IPS-15b (cell line): ENCODE data around the gene GATAD2B.
"Not testable (repeated sequence)": the region's sequence is repeated elsewhere in the genome, so short reads cannot be mapped to it uniquely, and the experiment has no call there.

Source experiments
- H3K27me3 ChIP-seq: one replicate; pipeline ENCODE4 v1.6.1; 2013; ENCODE audit warnings: low read length; ENCODE audit not compliant: control insufficient read depth, insufficient read depth
- H3K36me3 ChIP-seq: one replicate; pipeline ENCODE4 v1.6.1; 2013; ENCODE audit warnings: low read length; ENCODE audit not compliant: control insufficient read depth, insufficient read depth
- H3K4me1 ChIP-seq: one replicate; pipeline ENCODE4 v1.6.1; 2013; ENCODE audit warnings: mild to moderate bottlenecking, low read length; ENCODE audit not compliant: control insufficient read depth, insufficient read depth
- H3K4me3 ChIP-seq: one replicate; pipeline ENCODE4 v1.5.1; 2013; ENCODE audit warnings: low read depth, low read length
- H3K9ac ChIP-seq: one replicate; pipeline ENCODE4 v1.6.1; 2013; ENCODE audit warnings: low read depth, mild to moderate bottlenecking, low read length
- H3K9me3 ChIP-seq: one replicate; pipeline ENCODE4 v1.6.1; 2013; ENCODE audit warnings: mild to moderate bottlenecking, low read length; ENCODE audit not compliant: control insufficient read depth, insufficient read depth

The GATAD2B gene

DNA sequence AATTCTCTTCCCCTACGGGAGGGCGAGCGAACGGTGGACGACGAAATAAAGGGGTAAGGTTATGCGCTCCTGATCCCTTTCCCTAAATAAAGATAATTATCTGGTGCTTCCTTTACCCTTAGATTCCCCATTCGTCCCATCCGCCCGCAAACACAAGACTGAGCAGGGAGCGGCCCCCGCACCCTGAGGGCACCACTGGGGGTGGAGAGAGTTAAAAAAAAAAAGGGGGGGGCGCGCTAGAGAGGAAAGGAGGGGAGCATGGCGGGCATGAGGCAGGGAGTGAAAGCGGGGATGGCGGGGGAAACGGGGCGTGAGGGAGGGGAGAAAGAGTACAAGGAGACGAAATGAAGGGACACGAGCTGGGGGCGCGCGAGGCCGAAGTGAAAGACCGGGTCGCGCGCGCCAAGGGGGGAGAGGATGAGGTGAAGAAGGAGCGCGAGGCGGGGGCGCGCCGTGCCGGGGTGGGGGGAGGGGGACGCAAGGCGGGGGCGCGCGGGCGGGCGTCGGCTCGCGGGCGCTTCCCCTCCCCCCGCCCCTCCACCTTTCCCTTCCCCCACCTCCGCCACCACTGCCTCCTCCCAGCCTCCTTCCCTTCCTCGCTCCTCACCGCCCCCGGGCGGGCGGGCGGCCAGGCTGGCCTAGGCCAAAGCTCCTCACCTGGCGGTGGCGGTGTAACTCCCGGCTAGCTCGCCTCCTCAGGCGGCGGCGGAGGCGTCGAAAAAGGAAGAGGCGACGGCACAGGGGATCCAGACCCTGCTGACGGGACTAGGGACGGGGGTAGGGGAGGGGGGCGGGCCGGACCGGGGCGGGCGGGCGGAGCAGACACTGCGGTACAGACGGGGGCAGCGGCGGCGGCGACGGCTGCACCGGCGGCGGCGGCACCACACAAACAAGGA lies 448 bp downstream of the GATAD2B start:
- Histone ChIP-seq H3K36me3 (no peaks in the 10 kb centered on the region), H3K9ac (peak overlapping the region; percentile 50), H3K4me1 (peaks cover 23% of the 10 kb centered on the region), H3K27me3 (no peaks in the 10 kb centered on the region), H3K4me3 (peak overlapping the region; percentile 77), H3K9me3 (no peaks in the 10 kb centered on the region)

DNA sequence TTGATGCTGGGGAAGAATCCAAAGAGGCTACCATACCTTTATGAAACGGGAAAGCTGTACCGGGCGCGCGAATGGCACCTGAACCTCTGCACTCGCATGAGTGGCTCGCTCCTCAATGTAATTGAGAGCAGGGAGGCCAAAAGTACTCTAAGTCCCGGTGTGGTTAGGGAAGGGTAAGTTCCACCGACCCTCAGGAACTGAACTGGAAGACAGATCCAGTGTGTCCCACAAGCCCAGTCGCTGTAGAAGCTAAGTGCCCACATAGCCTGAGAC lies 1.0 kb downstream of the GATAD2B start:
- Histone ChIP-seq H3K4me3 (peak overlapping the region; percentile 77), H3K9me3 (no peaks in the 10 kb centered on the region), H3K9ac (peak overlapping the region; percentile 50), H3K36me3 (no peaks in the 10 kb centered on the region), H3K27me3 (no peaks in the 10 kb centered on the region), H3K4me1 (peaks cover 23% of the 10 kb centered on the region)

DNA sequence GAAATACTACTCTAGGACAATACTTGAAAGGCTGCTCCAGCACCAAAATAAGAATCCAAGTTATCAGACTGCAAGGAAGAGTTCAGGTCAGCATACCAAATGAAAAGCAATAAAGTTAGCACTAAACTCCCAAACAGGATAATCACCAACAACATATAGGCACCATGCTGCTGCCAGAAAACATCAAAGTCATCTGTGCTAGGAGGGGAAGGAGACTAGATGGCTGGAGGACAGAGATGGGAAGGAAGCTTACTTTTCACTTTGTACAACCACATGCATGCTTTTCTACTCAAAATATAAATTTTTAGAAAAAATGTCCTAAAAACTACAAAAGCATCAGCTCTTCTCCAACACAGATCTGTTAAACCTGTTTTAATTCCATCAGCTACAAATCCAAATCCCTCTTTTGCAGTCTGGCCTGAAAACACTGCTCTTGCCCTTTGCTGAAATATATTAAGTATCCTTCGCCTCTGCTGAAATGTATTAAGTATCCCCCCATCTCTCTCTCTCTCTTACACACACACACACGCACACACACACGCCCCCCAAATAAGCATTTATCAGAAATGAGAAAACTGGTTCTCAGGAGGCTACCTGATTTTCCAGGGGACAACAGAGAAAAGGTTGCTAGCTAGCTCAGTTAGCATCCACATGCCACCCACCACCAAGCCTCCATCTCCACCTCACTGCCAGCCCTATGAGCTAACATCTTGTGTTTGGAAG lies 1.5 kb downstream of the GATAD2B start:
- Histone ChIP-seq H3K4me3 (peak overlapping the region; percentile 77), H3K4me1 (peaks cover 23% of the 10 kb centered on the region), H3K9me3 (no peaks in the 10 kb centered on the region), H3K9ac (peak overlapping the region; percentile 50), H3K36me3 (no peaks in the 10 kb centered on the region), H3K27me3 (no peaks in the 10 kb centered on the region)

DNA sequence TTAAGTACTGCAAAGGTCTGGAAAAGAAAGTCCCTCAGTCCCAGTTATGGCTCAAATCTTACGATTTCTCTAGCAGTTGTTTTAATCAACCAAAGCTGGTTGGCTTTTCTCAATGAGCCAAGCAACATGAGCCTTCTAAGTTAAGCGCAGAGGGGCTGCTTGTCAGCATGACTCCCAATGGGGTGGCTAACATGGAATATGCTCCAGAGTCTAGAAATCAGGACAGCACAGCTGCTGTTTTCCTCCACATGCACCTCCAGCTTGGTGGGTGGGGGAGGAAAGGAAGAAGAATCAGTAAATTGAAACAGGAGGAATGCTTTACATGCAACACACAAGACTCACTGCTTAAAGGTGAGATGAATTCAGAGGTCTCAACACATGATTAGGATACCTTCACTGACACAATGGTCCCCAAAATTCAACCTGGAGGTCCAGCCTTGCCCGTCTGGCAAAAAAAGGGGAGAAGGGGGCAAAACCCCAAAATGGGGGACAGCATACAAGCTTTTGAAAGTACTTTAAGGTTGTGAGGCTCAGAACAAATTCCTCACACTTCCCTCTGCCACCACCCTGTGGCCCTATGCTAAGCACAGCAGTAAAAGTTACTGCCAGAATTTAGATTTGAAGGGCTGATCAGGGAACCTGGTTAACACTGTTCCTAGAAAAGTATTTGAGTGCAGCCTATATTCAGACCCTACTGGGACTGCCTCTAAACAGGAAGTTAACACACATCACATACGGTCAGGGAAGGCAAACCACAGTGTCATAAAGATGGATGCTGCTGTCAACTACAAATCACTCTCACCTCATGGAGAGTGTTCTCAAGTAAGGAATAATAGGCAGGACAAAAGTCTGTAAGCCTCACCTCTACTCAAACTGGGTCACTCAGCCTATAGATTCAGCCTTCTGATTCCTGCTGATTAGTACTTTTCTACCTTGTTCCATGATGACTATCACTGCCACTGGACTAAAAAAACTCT lies 2.6 kb downstream of the GATAD2B start:
- peak overlapping the region; percentile 42 for H3K9ac ChIP-seq
- peaks cover 23% of the 10 kb centered on the region for H3K4me1 ChIP-seq
- no peaks in the 10 kb centered on the region for H3K27me3 ChIP-seq
- peaks cover 4% of the 10 kb centered on the region for H3K36me3 ChIP-seq
- H3K4me3 ChIP-seq, result peak overlapping the region; percentile 15
- no peaks in the 10 kb centered on the region for H3K9me3 ChIP-seq

DNA sequence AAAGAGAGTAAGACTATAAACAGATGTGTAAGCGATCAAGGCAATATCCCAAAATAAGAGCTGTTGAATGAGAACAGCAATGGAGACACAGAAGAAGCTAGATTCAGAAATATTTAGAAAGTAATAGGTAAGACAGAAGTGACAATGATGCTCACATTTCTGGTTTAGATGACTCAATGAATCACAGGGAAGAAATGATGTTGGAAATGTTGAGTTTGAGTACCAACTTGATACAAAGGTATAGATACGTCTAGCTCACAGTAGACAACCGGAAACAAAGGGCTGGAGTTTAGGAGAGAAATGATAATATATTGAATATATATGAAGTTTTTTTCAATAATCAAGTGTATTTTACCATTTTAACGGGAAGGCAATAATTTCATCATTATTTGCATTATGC lies 6.5 kb downstream of the GATAD2B start:
- H3K36me3 ChIP-seq, result peaks cover 4% of the 10 kb centered on the region
- H3K9ac ChIP-seq, result no peak overlapping the region
- H3K4me3 ChIP-seq, result no peak overlapping the region
- peaks cover 18% of the 10 kb centered on the region for H3K4me1 ChIP-seq
- H3K9me3 ChIP-seq, result no peaks in the 10 kb centered on the region
- H3K27me3 ChIP-seq, result no peaks in the 10 kb centered on the region

DNA sequence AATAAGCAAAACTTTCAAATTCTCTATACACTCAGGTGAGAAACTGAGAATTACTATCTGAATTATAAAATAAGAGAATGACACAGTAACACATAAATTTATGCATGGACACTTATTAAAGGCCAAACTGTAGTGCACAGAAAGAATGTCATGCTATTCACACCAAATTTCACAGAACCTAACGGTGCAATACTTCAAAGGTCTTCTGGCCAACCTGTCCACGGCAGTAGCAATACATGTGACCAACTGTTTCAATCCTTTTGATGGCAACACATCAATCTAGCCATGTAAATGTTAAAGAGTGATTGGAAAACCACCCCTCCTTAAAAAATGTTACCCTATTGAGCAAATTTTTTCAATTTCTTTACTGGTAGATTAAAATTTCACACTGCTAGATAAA lies 10.4 kb downstream of the GATAD2B start:
- H3K4me1 ChIP-seq, result no peaks in the 10 kb centered on the region
- peaks cover 4% of the 10 kb centered on the region for H3K36me3 ChIP-seq

DNA sequence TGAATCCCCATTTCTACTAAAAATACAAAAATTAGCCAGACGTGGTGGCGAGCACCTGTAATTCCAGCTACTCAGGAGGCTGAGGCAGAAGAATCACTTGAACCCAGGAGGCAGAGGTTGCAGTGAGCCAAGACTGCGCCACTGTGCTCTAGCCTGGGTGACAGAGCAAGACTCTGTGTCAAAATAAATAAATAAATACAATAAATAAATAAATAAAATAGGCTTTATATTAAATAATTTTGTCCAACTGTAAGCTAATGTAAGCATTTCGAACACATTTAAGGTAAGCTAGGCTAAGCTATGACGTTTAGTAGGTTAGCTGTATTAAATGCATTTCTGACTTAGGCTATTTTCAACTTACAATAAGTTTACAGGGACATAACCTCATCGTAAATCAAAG lies 12.2 kb downstream of the GATAD2B start:
- H3K4me3 ChIP-seq, H3K36me3 ChIP-seq, H3K4me1 ChIP-seq, H3K9ac ChIP-seq, H3K9me3 ChIP-seq, H3K27me3 ChIP-seq: not testable (repeated sequence)

More for the DNA sequence above, 10.4 kb downstream of the GATAD2B start:
- Histone ChIP-seq H3K9me3 (no peaks in the 10 kb centered on the region), H3K9ac (no peak overlapping the region), H3K4me3 (no peak overlapping the region), H3K27me3 (no peaks in the 10 kb centered on the region)

DNA sequence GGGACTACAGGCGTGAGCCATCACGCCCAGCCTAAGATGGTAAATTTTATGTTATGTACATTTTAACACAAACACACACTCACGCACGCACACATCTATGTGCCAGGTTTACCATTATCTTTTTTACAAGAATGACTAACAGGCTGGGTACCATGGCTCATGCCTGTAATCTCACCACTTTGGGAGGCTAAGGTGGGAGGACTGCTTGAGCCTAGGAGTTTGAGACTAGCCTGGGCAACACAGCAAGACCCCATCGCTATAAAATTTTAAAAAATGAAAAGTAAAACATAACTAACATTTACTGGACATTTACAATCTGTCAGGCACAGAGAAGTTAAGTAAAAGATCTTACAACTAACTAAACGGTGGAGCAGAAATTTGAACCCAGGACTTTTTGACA lies 14.7 kb downstream of the GATAD2B start:
- Histone ChIP-seq H3K9ac (no peak overlapping the region), H3K36me3 (no peaks in the 10 kb centered on the region), H3K27me3 (no peaks in the 10 kb centered on the region), H3K9me3 (no peaks in the 10 kb centered on the region), H3K4me1 (no peaks in the 10 kb centered on the region), H3K4me3 (no peak overlapping the region)

DNA sequence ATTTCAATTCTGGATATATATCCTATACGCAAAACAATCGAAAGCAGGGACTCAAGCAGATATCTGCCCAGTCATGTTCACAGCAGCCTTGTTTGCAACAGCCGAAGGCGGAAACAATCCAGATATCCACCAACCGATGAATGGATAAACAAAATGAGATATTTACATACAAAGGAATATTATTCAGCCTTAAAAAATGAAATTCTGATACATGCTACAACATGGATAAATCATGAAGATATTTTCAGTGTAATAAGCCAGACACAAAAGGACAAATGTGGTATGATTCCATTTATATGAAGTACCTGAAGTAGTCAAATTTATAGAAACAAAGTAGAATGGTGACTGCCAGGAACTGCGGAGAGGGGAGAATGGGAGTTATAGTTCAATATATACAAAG lies 15.6 kb downstream of the GATAD2B start:
- Histone ChIP-seq H3K4me1 (no peaks in the 10 kb centered on the region), H3K9me3 (no peaks in the 10 kb centered on the region), H3K4me3 (no peak overlapping the region), H3K27me3 (no peaks in the 10 kb centered on the region), H3K9ac (no peak overlapping the region), H3K36me3 (no peaks in the 10 kb centered on the region)

DNA sequence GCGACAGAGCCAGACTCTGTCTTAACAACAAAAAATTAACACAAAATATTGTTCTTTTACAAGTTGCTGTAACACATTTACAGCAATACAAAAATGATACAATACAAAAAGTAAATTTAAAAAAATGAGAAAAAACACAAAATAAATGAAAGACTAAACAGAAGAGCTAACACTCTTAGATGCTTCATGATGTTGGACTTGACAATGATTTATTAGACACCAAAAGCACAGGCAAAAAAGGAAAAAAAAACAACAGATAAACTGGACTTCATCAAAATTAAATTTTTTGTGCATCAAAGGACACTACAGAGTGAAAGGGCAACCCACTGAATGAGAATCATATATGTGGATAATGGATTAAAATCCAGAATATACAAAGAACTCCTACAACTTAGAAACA lies 16.4 kb downstream of the GATAD2B start:
- no peak overlapping the region for H3K4me3 ChIP-seq
- H3K36me3 ChIP-seq, result no peaks in the 10 kb centered on the region
- no peaks in the 10 kb centered on the region for H3K27me3 ChIP-seq
- no peak overlapping the region for H3K9ac ChIP-seq
- no peaks in the 10 kb centered on the region for H3K4me1 ChIP-seq
- H3K9me3 ChIP-seq, result no peaks in the 10 kb centered on the region

DNA sequence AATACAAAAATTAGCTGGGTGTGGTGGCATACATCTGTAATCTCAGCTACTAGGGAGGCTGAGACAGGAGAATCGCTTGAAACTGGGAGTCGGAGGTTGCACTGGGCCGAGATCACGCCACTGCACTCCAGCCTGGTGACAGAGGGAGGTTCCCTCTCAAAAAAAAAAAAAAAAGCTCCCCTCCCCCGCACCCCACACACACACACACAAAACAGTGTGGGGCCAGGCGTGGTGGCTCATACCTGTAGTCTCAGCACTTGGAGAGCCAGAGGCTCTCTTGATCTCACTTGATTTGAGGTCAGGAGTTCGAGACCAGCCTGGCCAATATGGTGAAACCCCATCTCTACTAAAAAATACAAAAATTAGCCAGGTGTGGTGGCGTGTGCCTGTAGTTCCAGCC lies 16.9 kb downstream of the GATAD2B start:
- H3K9me3 ChIP-seq, H3K4me1 ChIP-seq, H3K4me3 ChIP-seq, H3K9ac ChIP-seq, H3K36me3 ChIP-seq, H3K27me3 ChIP-seq: not testable (repeated sequence)
